Activated CD8-positive, alpha-beta memory T cell treated with anti-CD3 and anti-CD28 coated beads, Interleukin-2, amount 50 U/mL, for 1 hour (primary cell): ENCODE measurements around the gene RUNX3.
A peak's percentile ranks its signal among the peaks of the same experiment; 100 is the strongest.

Source experiments
- DNase-seq: peaks from one replicate; pipeline ENCODE4 v3.0.0-alpha.2; 2020; ENCODE audit errors: extremely low read depth

Gene RUNX3

GRCh38 chr1:24963099-24963872 lies 33.2 kb upstream of the RUNX3 start:
- no peak for DNase-seq

DNA sequence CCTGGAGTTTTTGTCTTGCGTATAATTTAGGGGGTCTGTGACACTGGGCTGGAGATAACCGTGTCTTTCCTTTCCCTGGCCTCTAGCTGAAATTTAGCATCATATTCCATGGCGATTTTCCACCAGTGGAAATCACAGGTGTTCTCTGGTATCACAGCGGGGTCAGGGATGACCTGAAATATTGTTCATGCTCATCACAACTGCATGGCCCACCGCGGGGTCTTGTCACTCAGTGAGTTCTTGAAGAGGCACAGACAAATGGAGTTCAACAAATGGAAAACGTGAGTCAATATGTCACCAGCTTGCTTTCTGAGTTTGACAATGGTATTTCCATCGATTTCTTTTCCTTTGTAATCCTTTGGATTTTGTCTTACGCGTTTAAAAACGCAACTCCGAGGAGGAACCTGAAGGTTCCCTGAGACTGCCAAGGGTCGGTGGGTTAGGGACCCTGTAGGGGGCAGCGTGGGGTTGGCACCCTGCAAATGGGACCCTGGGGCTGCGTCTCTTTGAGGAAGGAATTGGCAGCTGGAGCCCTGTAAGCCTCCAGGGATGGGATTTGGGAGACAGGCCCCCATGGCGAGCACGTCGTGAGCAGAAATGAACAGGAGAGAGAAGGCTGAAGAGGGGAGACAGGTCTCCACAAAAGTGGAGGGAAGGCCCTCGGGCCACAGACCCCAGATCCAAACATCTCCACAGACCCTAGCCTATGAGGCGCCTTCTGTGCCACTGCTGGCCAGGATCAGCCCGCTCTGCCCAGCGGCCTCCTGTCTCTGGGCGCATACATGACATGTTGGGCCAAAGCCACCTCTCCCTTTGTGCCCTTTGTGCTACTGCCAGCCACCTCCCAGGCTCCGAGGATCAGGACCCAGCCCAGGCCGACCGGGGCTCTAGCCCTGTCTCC lies 32.1 kb upstream of the RUNX3 start:
- no peak for DNase-seq

DNA sequence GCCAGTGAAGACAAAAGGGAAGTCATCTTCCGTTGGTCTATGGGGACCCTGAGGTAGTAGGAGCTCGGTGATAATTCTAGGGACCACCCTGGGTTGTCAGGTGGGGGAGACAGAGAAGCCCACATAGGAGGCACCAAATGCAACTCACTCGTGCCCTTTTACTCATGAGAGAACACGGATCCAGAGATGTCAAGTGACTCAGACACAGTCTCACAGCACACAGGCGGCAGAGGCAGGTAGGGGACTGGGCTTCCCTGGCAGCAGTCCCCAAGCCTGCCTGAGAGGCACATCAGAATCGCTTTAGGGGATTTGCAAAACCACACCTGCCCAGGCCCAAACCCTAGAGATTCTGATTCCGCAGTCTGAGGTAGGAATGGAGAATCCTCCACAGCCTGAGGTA lies 31.3 kb upstream of the RUNX3 start:
- no peak for DNase-seq

DNA sequence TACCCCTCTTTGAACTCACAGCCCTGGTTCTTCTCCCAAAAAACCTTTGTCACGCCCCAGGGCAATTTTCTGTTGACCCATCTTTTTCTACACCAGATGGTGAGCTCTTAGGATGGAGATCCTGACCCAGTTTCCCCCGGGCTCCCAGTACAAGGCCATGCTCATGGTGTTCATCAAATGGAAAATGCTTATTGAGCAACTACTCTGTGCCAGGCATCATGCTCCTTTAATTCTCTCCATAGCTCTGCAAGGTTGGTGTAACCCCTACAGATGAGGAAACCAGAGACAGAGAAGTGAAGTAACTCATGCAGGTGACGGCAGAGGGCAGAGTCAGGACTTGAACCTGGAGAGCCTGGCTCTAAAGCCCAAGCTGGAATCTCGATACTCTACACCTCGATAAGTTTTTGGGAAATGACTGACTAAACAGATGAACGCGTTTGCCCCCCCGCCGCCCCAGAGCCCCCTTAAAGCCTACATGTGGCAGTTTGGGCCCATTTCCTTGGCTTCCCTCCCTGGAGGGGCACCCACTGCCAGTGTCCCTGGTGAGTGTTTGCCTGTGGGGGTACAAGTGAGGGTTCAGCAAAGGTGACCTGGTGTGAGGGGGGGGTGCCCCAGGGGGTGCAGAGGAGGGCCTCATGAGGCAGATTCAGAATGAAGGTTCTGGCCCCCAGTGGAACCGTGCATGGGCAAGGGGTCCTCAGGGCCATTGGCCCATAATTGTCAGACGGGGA lies 30.2 kb upstream of the RUNX3 start:
- DNase-seq: no peak

DNA sequence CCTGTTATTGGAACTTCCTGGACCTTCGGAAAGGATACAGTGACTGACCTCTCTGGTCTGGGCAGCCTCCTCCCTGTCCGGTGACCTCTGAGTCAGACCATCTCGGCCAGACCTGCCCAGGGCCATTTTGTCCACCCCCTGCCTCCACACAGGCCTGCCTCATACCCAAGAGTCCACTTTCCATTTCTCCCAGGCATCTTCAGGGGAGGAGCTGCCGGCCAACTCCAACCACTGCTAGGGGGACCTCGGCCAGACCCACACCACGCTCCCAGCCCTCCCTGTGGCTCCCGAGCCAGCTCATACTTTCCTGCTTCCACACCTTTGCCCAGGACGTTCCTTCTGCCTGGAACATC lies 29.5 kb upstream of the RUNX3 start:
- DNase-seq: no peak

DNA sequence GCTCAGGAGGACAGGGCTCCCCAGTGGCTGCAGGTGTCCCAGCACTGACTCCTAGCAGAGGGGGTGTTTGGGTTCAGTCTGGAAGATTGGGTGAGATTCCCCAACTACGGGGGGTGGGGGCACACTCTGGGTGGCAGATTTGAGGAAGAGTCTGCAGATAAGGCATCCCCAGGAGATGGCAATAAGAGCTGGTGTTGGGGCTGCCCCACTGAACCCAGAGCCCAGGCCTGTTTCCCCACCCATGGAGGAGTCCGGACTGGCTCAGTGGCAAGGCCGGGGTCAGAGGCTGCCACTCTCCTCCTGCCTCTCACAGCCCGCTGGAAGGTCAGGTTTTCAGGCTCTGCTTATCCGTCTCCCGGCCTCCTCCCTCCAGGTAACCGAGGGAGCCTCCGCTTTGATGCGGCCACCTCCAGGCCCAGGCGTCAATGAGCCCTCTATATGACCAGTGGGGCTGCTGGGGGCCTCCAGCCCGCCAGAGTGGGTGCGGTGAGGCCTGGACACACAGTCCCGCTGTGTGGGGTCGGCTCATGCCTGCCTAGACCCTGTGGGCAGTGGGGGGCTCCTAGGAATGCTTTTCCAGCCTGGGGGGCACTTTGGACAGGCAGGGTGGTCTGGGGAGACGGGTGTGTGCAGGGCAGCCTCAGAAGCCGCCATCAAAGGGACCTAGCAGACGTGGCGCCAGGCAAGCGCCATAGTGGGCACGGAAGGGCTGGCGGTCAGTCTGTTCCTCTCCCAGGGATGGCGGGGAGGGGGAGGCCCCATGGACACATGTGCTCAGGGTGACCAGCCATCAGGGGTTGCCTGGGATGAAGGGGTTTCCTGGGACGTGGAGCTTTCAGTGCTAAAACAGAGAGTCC lies 28.9 kb upstream of the RUNX3 start:
- no peak for DNase-seq

GRCh38 chr1:24957808-24958752 lies 28.0 kb upstream of the RUNX3 start:
- no peak for DNase-seq

GRCh38 chr1:24957016-24957807 lies 27.1 kb upstream of the RUNX3 start:
- DNase-seq: no peak

GRCh38 chr1:24955779-24956365 lies 25.8 kb upstream of the RUNX3 start:
- DNase-seq: no peak

- peak; percentile 71 for DNase-seq
Measured at GRCh38 chr1:24955161-24955560, 25.1 kb upstream of the RUNX3 start.

- no peak for DNase-seq
Measured at GRCh38 chr1:24954631-24955030, 24.6 kb upstream of the RUNX3 start.

- no peak for DNase-seq
Measured at GRCh38 chr1:24954022-24954421, 23.9 kb upstream of the RUNX3 start.

GRCh38 chr1:24952413-24952841 lies 22.4 kb upstream of the RUNX3 start:
- no peak for DNase-seq

GRCh38 chr1:24951810-24952412 lies 21.8 kb upstream of the RUNX3 start:
- DNase-seq: no peak

GRCh38 chr1:24951337-24951736 lies 21.3 kb upstream of the RUNX3 start:
- no peak for DNase-seq

- DNase-seq: no peak
Measured at GRCh38 chr1:24949331-24949881, 19.3 kb upstream of the RUNX3 start.

GRCh38 chr1:24948079-24948827 lies 18.2 kb upstream of the RUNX3 start:
- DNase-seq: no peak
